Activated CD4-positive, alpha-beta T cell treated with anti-CD3 and anti-CD28 coated beads, Interleukin-2, amount 10 ng/mL, durations not matched to agents 7 days and 5 days (primary cell): ENCODE measurements around the gene PGAM5. TPM values are rescaled to one million over a fixed set of nuclear protein-coding genes. Genes with fewer than 3 reads are reported as not detected.

Experiments
- CTCF ChIA-PET: fragments of 350-600 bp; sonication (Branson Sonifier 250); formaldehyde crosslinking; loops from one replicate; lab custom pipeline; 2021; ENCODE audit warnings: antibody characterized with exemption; lab: Charles Lee
- POLR2A ChIA-PET: fragments of 350-600 bp; sonication (Branson Sonifier 250); formaldehyde crosslinking; loops from one replicate; lab custom pipeline; 2021; ENCODE audit warnings: antibody characterized with exemption; lab: Charles Lee
- DNase-seq: peaks from one replicate; pipeline ENCODE4 v3.0.0-alpha.2; 2020
- H3K27ac Mint-ChIP-seq: one replicate; pipeline ENCODE4 v1.8.0; 2021; ENCODE audit warnings: mild to moderate bottlenecking, moderate library complexity, mixed read lengths
- H3K27me3 Mint-ChIP-seq: one replicate; pipeline ENCODE4 v1.8.0; 2021; ENCODE audit warnings: mixed read lengths
- H3K36me3 Mint-ChIP-seq: one replicate; pipeline ENCODE4 v1.8.0; 2021; ENCODE audit warnings: low read depth, mixed read lengths
- H3K4me1 Mint-ChIP-seq: one replicate; pipeline ENCODE4 v1.8.0; 2021; ENCODE audit warnings: mixed read lengths
- H3K4me3 Mint-ChIP-seq: one replicate; pipeline ENCODE4 v1.8.0; 2021; ENCODE audit warnings: mild to moderate bottlenecking, moderate library complexity, mixed read lengths
- H3K9me3 Mint-ChIP-seq: one replicate; pipeline ENCODE4 v1.8.0; 2021; ENCODE audit warnings: mixed read lengths
- total RNA-seq, 2 experiments: library from RNA; stranded (reverse); gene quantifications; one replicate each; pipeline ENCODE4 v1.2.3, GENCODE V29; 2021

PGAM5 gene
- total RNA-seq, 2 experiments from 2014 or later: 46.4 to 48.7 TPM

DNA sequence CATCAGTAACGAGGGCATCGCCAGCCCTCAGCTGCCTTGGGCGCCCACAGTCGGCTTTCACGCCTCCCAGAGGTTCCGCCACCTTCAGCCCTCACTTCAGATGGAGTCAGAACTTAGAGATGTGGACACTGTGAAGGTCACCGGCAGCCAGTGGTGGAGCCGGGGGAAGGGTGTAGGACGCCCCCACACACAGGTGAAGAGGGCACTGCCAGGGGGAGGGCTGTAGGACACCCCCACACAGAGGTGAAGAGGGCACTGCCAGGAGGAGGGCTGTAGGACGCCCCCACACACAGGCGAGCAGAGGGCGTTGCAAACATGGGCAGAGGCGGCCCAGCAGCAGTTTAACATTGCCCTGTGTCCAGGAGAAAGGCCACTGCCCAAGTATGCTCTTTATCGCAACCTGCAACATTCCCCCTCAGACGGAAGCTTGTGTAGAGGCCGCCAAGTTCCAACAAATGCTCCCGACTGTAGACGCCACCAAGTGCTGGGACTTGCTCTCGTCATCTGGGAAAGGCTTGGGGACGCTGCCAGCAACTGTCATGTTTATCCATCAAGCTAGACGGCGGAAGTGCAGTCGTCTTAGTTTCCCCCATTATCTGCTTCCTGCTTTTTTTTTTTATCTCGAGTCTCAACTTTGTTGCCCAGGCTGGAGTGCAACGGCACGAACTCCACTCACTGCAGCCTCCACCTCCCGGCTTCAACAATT, 55.9 kb downstream of the PGAM5 start:
- Mint-ChIP-seq H3K4me1 (peaks cover 58% of the 10 kb centered on the region), H3K27ac (no peak overlapping the region), H3K36me3 (peaks cover 21% of the 10 kb centered on the region), H3K4me3 (no peak overlapping the region), H3K27me3 (no peaks in the 10 kb centered on the region), H3K9me3 (no peaks in the 10 kb centered on the region)
- POLR2A ChIA-PET: interaction anchor here (0.6 kb wide), 1 partner anchor 190 kb away, joined by 7 read pairs; no protein-coding TSS in a partner anchor
- no peak for DNase-seq
- CTCF ChIA-PET: interaction anchor here (0.7 to 2.3 kb wide), 2 partner anchors 138 to 261 kb away, joined by 3 to 10 read pairs; no protein-coding TSS in a partner anchor

DNA sequence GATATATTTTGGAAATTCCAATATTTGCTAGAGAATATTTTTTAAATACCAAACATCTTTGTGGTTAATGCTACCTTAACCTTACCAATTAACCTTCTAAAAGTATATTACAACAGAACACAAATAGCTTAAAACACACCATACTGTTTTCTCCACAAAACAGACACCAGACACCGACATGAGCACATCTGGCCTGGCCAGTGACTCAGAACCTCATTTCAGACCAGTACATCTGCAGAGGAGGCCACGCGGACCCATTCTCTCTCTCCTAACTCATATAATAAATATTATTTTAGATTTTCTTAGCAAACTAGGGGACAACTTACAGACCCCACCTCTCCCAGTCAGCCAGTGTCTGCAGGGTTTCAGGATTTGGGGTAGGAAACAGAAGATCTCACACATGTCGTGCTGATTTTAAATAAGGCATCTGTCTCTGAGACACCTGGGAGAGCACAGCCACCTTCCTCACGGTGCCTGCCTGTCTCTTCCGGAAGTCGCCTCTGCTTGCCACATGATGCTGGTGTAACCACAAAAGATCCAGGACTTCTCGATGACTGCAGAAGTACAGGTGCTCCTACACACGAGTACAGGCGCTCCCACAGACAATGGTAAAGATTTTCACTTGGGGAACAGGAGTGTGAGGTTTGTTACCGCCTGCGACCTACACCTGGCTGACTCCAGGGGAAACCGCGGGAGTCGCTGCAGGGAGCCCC, 60.6 kb downstream of the PGAM5 start:
- H3K36me3 Mint-ChIP-seq: peaks cover 41% of the 10 kb centered on the region
- H3K4me1 Mint-ChIP-seq: peaks cover 62% of the 10 kb centered on the region
- H3K9me3 Mint-ChIP-seq: no peaks in the 10 kb centered on the region
- H3K27me3 Mint-ChIP-seq: no peaks in the 10 kb centered on the region
- ChIA-PET POLR2A (no interaction called here), CTCF (no interaction called here)
- DNase-seq: peak; percentile 70
- peak overlapping the region; percentile 83 for H3K27ac Mint-ChIP-seq
- H3K4me3 Mint-ChIP-seq: peak overlapping the region; percentile 20

Other genes starting within 250 kb of the PGAM5 start
- 10 to 100 TPM; 49.8 to 51.1 TPM for gene FBRSL1, start 220.7 kb upstream of the PGAM5 start, total RNA-seq
- gene LRCOL1, start 100.3 kb upstream of the PGAM5 start, total RNA-seq: not detected
- not detected for gene P2RX2, start 92.1 kb upstream of the PGAM5 start, total RNA-seq
- 100 to 1,000 TPM; 167 to 176 TPM for gene POLE, start 23.5 kb upstream of the PGAM5 start, total RNA-seq
- gene PXMP2, start 23.3 kb upstream of the PGAM5 start, total RNA-seq: 10 to 100 TPM; 35.9 to 38.9 TPM
- gene ANKLE2, start 51.0 kb downstream of the PGAM5 start, total RNA-seq: 10 to 100 TPM; 86.6 to 95.5 TPM
- gene GOLGA3, start 118.0 kb downstream of the PGAM5 start, total RNA-seq: 10 to 100 TPM; 43.9 to 51.4 TPM
- gene CHFR, start 176.8 kb downstream of the PGAM5 start, total RNA-seq: 10 to 100 TPM; 71.4 to 88.9 TPM
- gene ZNF605, start 245.5 kb downstream of the PGAM5 start, total RNA-seq: 10 to 100 TPM; 11.5 to 12.4 TPM